Caco-2 (cell line): ENCODE measurements around the gene APOA1. TPM values are rescaled to one million over a fixed set of nuclear protein-coding genes. Genes with fewer than 3 reads are reported as not detected.

ENCODE experiments used
- BruUV-seq: library from RNA; stranded (reverse); fragments of 400-500 nt; replicated peaks from 2 replicates; lab custom pipeline; 2021; lab: Mats Ljungman, UMichigan
- CTCF ChIA-PET: fragments of 300-600 bp; sonication (Branson Sonifier 250); formaldehyde crosslinking; loops from one replicate; lab custom pipeline; 2022; ENCODE audit warnings: antibody characterized with exemption; lab: Charles Lee
- POLR2A ChIA-PET: fragments of 300-600 bp; sonication (Branson Sonifier 250); formaldehyde crosslinking; loops from one replicate; lab custom pipeline; 2022; ENCODE audit warnings: antibody characterized with exemption; lab: Charles Lee
- DNase-seq, 2 experiments: peaks; one replicate each; pipeline versions ENCODE4 v3.0.0 to v3.0.0-alpha.2; 2020 to 2022
- H3K27me3 ChIP-seq: replicated peaks from 2 replicates; pipeline ENCODE4 v1.6.0; 2011; ENCODE audit warnings: low read length; ENCODE audit not compliant: control insufficient read depth, insufficient read depth
- H3K36me3 ChIP-seq: 2 replicates; pipeline ENCODE4 v1.5.1; 2011; ENCODE audit warnings: low read length; ENCODE audit not compliant: control insufficient read depth, insufficient read depth
- H3K4me1 ChIP-seq: fragments of 250-450 bp; sonication (Bioruptor Pico); 2 replicates; pipeline ENCODE4 v1.5.1; 2020; ENCODE audit warnings: mild to moderate bottlenecking
- H3K4me3 ChIP-seq: 2 replicates; pipeline ENCODE4 v1.5.1; 2011; ENCODE audit warnings: low read depth, mild to moderate bottlenecking, control low read depth, low read length
- H3K9me3 ChIP-seq: fragments of 250-450 bp; sonication (Bioruptor Pico); 2 replicates; pipeline ENCODE4 v1.5.1; 2020; ENCODE audit warnings: mild to moderate bottlenecking, moderate library complexity
- H3K27ac Mint-ChIP-seq: one replicate; pipeline ENCODE4 v1.8.0; 2022; ENCODE audit warnings: mixed read lengths; ENCODE audit not compliant: unreplicated experiment
- H3K27me3 Mint-ChIP-seq: one replicate; pipeline ENCODE4 v1.8.0; 2022; ENCODE audit warnings: mixed read lengths; ENCODE audit not compliant: insufficient read depth, unreplicated experiment
- H3K36me3 Mint-ChIP-seq: one replicate; pipeline ENCODE4 v1.8.0; 2022; ENCODE audit warnings: mild to moderate bottlenecking, mixed read lengths; ENCODE audit not compliant: insufficient read depth, unreplicated experiment
- H3K4me1 Mint-ChIP-seq: one replicate; pipeline ENCODE4 v1.8.0; 2022; ENCODE audit warnings: low read depth, mixed read lengths; ENCODE audit not compliant: unreplicated experiment
- H3K4me3 Mint-ChIP-seq: one replicate; pipeline ENCODE4 v1.8.0; 2022; ENCODE audit warnings: mild to moderate bottlenecking, moderate library complexity, mixed read lengths; ENCODE audit not compliant: unreplicated experiment
- H3K9me3 Mint-ChIP-seq: one replicate; pipeline ENCODE4 v1.8.0; 2022; ENCODE audit warnings: mixed read lengths; ENCODE audit not compliant: unreplicated experiment
- intact Hi-C: fragments of 100-400 bp; cut with micrococcal nuclease; formaldehyde crosslinking; loops from one replicate; pipeline ENCODE4 v1.10.0; 2022; ENCODE audit not compliant: unreplicated experiment
- total RNA-seq: library from RNA; stranded (reverse); gene quantifications from 2 replicates; pipeline ENCODE4 v1.2.3, GENCODE V29; 2022
- TF ChIP-seq, protein P1 (sequence below), 2 experiments: fragments of 200-600 bp in 1 of 2; IDR thresholded peaks; 1 replicate in 1 of 2; 2 replicates in 1 of 2; pipeline versions ENCODE4 v1.5.1 to v1.8.0; 2011 to 2022; ENCODE audit warnings: antibody characterized with exemption in 1 of 2, control low read depth in 1 of 2, inconsistent platforms in 1 of 2, low read depth in 1 of 2, low read length in 1 of 2, mild to moderate bottlenecking in 1 of 2, moderate library complexity in 1 of 2; ENCODE audit not compliant: insufficient read depth in 1 of 2, severe bottlenecking in 1 of 2, unreplicated experiment in 1 of 2

The APOA1 gene
- total RNA-seq, 1 experiment from 2014 or later: 913 TPM

DNA sequence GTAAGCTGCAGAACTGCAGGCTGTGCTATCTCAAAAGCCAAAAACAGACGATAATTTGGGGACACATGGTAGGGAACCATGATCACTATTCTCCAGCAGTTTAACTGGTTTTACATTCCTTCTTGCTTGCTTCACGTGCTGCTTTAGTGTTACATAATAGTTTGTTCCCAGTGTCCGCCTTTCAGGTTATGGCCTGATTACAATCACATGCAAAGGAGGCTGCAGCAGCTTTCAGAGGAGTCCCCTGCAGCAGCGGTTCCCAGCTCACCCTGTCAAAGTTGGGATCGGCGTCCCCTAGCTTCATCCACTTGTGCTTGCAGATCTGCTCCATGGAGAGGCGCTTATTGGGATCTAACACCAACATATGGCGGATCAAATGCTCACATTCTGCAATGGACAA lies 39.2 kb upstream of the APOA1 start:
- ChIA-PET CTCF (interaction anchor here (0.7 to 1.5 kb wide), 3 partner anchors 39 to 229 kb away, joined by 3 to 6 read pairs (median 4); partner anchors contain the start of gene APOA1), POLR2A (interaction anchor here (0.8 to 1.0 kb wide), 3 partner anchors 47 to 220 kb away, joined by 3 to 4 read pairs (median 4); partner anchors contain the start of genes APOC3 and ZPR1)
- BruUV-seq: no TSS peak
- no peaks in the 10 kb centered on the region for H3K9me3 ChIP-seq
- no peak overlapping the region for H3K4me3 ChIP-seq
- H3K4me3 Mint-ChIP-seq: no peak overlapping the region
- DNase-seq: peak; percentile 63 to 74
- TF ChIP-seq, protein P1, sequence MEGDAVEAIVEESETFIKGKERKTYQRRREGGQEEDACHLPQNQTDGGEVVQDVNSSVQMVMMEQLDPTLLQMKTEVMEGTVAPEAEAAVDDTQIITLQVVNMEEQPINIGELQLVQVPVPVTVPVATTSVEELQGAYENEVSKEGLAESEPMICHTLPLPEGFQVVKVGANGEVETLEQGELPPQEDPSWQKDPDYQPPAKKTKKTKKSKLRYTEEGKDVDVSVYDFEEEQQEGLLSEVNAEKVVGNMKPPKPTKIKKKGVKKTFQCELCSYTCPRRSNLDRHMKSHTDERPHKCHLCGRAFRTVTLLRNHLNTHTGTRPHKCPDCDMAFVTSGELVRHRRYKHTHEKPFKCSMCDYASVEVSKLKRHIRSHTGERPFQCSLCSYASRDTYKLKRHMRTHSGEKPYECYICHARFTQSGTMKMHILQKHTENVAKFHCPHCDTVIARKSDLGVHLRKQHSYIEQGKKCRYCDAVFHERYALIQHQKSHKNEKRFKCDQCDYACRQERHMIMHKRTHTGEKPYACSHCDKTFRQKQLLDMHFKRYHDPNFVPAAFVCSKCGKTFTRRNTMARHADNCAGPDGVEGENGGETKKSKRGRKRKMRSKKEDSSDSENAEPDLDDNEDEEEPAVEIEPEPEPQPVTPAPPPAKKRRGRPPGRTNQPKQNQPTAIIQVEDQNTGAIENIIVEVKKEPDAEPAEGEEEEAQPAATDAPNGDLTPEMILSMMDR (IDR thresholded peaks at IDR 0.05; ENCODE audit: insufficient read depth in 1 of 2, low read depth in 1 of 2, low read length in 1 of 2, severe bottlenecking in 1 of 2, unreplicated experiment in 1 of 2): no peak
- H3K27ac Mint-ChIP-seq: peak overlapping the region; percentile 1
- H3K4me1 ChIP-seq: peaks cover 41% of the 10 kb centered on the region
- peaks cover 3% of the 10 kb centered on the region for H3K36me3 ChIP-seq
- H3K4me1 Mint-ChIP-seq: peaks cover 52% of the 10 kb centered on the region
- H3K9me3 Mint-ChIP-seq: no peaks in the 10 kb centered on the region
- intact Hi-C loops: loop anchor here (2.0 to 5.0 kb wide), 3 partner anchors 34 to 221 kb away; partner anchors contain the start of genes APOC3 and SIK3
- H3K27me3 ChIP-seq: no peaks in the 10 kb centered on the region
- H3K27me3 Mint-ChIP-seq: no peaks in the 10 kb centered on the region
- peaks cover 69% of the 10 kb centered on the region for H3K36me3 Mint-ChIP-seq

GRCh38 chr11:116875194-116875593 lies 37.8 kb upstream of the APOA1 start:
- Histone ChIP-seq H3K36me3 (peaks cover 3% of the 10 kb centered on the region), H3K4me3 (no peak overlapping the region), H3K9me3 (no peaks in the 10 kb centered on the region), H3K4me1 (peaks cover 41% of the 10 kb centered on the region), H3K27me3 (no peaks in the 10 kb centered on the region)
- Mint-ChIP-seq H3K9me3 (no peaks in the 10 kb centered on the region), H3K27ac (peak overlapping the region; percentile 23), H3K27me3 (no peaks in the 10 kb centered on the region), H3K4me3 (no peak overlapping the region), H3K36me3 (peaks cover 72% of the 10 kb centered on the region), H3K4me1 (peaks cover 50% of the 10 kb centered on the region)
- DNase-seq: no peak
- TF ChIP-seq, protein P1 (IDR thresholded peaks at IDR 0.05; ENCODE audit: insufficient read depth in 1 of 2, low read depth in 1 of 2, low read length in 1 of 2, severe bottlenecking in 1 of 2, unreplicated experiment in 1 of 2): no peak
- intact Hi-C loops: loop anchor here (2.0 to 5.0 kb wide), 2 partner anchors 102 to 222 kb away; partner anchors contain the start of genes BUD13 and SIK3
- ChIA-PET CTCF (interaction anchor here (1.4 kb wide), 1 partner anchor 232 kb away, joined by 3 read pairs; no protein-coding TSS in a partner anchor), POLR2A (no interaction called here)
- BruUV-seq: no TSS peak

GRCh38 chr11:116874251-116874650 lies 36.8 kb upstream of the APOA1 start:
- peaks cover 5% of the 10 kb centered on the region for H3K36me3 ChIP-seq
- CTCF ChIA-PET: interaction anchor here (0.6 to 1.5 kb wide), 3 partner anchors 38 to 292 kb away, joined by 3 read pairs; no protein-coding TSS in a partner anchor
- no TSS peak for BruUV-seq
- Mint-ChIP-seq H3K27me3 (no peaks in the 10 kb centered on the region), H3K4me1 (peaks cover 45% of the 10 kb centered on the region), H3K4me3 (peak overlapping the region; percentile 7), H3K9me3 (no peaks in the 10 kb centered on the region), H3K27ac (peak overlapping the region; percentile 23), H3K36me3 (peaks cover 74% of the 10 kb centered on the region)
- no peaks in the 10 kb centered on the region for H3K27me3 ChIP-seq
- peak; percentile 55 to 63 for DNase-seq
- POLR2A ChIA-PET: no interaction called here
- TF ChIP-seq, protein P1 (IDR thresholded peaks at IDR 0.05; ENCODE audit: insufficient read depth in 1 of 2, low read depth in 1 of 2, low read length in 1 of 2, severe bottlenecking in 1 of 2, unreplicated experiment in 1 of 2): no peak
- no peaks in the 10 kb centered on the region for H3K9me3 ChIP-seq
- H3K4me3 ChIP-seq: no peak overlapping the region
- intact Hi-C loops: loop anchor here (2.0 to 5.0 kb wide), 2 partner anchors 101 to 1012 kb away; partner anchors contain the start of gene BUD13
- peaks cover 41% of the 10 kb centered on the region for H3K4me1 ChIP-seq
